Stimulated activated CD4-positive, alpha-beta T cell treated with anti-CD3 and anti-CD28 coated beads, Interleukin-1b, Interleukin-23, amount 100 ng/mL, for 24 hours (primary cell): ENCODE measurements around the gene CUX1.
"Not testable (repeated sequence)": the region's sequence is repeated elsewhere in the genome, so short reads cannot be mapped to it uniquely, and the experiment has no call there.

Experiments
- DNase-seq, 4 experiments: peaks; one replicate each; pipeline ENCODE4 v3.0.0-alpha.2; 2020; ENCODE audit warnings: low read depth in 4 of 4, low spot score in 1 of 4

CUX1 gene

GRCh38 chr7:101975046-101975445 is 157.6 kb downstream of the CUX1 start:
- DNase-seq, result no peak

- no peak for DNase-seq
Observed at GRCh38 chr7:101976411-101976810, 159.0 kb downstream of the CUX1 start.

- DNase-seq, result no peak
Observed at GRCh38 chr7:101977249-101977648, 159.8 kb downstream of the CUX1 start.

- DNase-seq, result no peak
Observed at GRCh38 chr7:101978683-101979082, 161.3 kb downstream of the CUX1 start.

- DNase-seq, result no peak
Observed at GRCh38 chr7:101983147-101983811, 165.9 kb downstream of the CUX1 start.

GRCh38 chr7:101984133-101984879 is 166.9 kb downstream of the CUX1 start:
- no peak for DNase-seq

GRCh38 chr7:101985057-101985902 is 167.9 kb downstream of the CUX1 start:
- DNase-seq, result no peak

GRCh38 chr7:101985903-101986734 is 168.7 kb downstream of the CUX1 start:
- no peak for DNase-seq

- no peak for DNase-seq
Observed at GRCh38 chr7:101987494-101987893, 170.1 kb downstream of the CUX1 start.

- DNase-seq, result not testable (repeated sequence)
Observed at GRCh38 chr7:101988060-101988459, 170.6 kb downstream of the CUX1 start.

- DNase-seq, result no peak
Observed at GRCh38 chr7:101988513-101988912, 171.1 kb downstream of the CUX1 start.

- DNase-seq, result no peak
Observed at GRCh38 chr7:101989101-101989500, 171.7 kb downstream of the CUX1 start.

- DNase-seq, result no peak
Observed at GRCh38 chr7:101990811-101991418, 173.5 kb downstream of the CUX1 start.

- DNase-seq, result no peak
Observed at GRCh38 chr7:101991860-101992259, 174.4 kb downstream of the CUX1 start.

- no peak for DNase-seq
Observed at GRCh38 chr7:101993311-101993710, 175.9 kb downstream of the CUX1 start.

- DNase-seq, result no peak
Observed at GRCh38 chr7:101995121-101995520, 177.7 kb downstream of the CUX1 start.

- DNase-seq, result no peak
Observed at GRCh38 chr7:101996131-101996691, 178.8 kb downstream of the CUX1 start.

- no peak for DNase-seq
Observed at GRCh38 chr7:101996876-101997275, 179.4 kb downstream of the CUX1 start.

- no peak for DNase-seq
Observed at GRCh38 chr7:101998029-101998905, 180.8 kb downstream of the CUX1 start.
